Adrenal gland (tissue), 5 donors: ENCODE measurements around the gene UBA5.

Experiments used
- POLR2A ChIP-seq, 2 donors: fragments of 450-650 bp; IDR thresholded peaks; one replicate each; pipeline ENCODE4 v1.6.1; 2017; ENCODE audit warnings: antibody characterized with exemption in 2 of 2, mild to moderate bottlenecking in 2 of 2, moderate library complexity in 1 of 2
- TF ChIP-seq, protein P1 (sequence below), 6 experiments: fragments of 450-650 bp in 4 of 6; fragments of 200-600 bp in 2 of 6; sonication (generic) in 1 of 6; IDR thresholded peaks; 1 replicate in 5 of 6; 2 replicates in 1 of 6; pipeline versions ENCODE4 v1.5.1 to v1.8.0; 2016 to 2021; ENCODE audit warnings: antibody characterized with exemption in 6 of 6, mild to moderate bottlenecking in 2 of 6, moderate library complexity in 1 of 6
- donor health status: DM: no; HTN: no; CAD: no.

DNA sequence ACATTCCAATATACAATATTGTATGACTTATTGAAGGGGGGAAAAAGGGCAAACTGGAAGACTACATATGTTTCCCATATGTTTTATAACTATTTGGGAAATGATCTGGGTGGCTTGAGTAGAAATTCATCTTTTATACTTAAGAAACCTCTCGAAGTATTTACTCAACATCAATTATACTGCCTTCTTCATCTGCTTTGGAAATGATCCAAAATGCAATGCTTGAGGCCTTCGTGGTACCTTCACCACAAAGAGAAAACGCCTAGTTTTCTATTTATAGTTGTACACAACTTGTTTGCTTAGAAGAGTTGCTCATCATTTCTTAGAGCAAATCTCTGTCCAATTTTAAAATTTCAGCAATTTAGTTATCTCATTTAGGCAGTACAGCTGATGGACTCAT is 44.2 kb upstream of the UBA5 start:
- TF ChIP-seq, protein P1, sequence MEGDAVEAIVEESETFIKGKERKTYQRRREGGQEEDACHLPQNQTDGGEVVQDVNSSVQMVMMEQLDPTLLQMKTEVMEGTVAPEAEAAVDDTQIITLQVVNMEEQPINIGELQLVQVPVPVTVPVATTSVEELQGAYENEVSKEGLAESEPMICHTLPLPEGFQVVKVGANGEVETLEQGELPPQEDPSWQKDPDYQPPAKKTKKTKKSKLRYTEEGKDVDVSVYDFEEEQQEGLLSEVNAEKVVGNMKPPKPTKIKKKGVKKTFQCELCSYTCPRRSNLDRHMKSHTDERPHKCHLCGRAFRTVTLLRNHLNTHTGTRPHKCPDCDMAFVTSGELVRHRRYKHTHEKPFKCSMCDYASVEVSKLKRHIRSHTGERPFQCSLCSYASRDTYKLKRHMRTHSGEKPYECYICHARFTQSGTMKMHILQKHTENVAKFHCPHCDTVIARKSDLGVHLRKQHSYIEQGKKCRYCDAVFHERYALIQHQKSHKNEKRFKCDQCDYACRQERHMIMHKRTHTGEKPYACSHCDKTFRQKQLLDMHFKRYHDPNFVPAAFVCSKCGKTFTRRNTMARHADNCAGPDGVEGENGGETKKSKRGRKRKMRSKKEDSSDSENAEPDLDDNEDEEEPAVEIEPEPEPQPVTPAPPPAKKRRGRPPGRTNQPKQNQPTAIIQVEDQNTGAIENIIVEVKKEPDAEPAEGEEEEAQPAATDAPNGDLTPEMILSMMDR (IDR thresholded peaks at IDR 0.05): no peak
- TF ChIP-seq POLR2A (IDR thresholded peaks at IDR 0.05): no peak
